Measurements from ENCODE around the gene NT5C3A. TPM values are rescaled to one million over a fixed set of nuclear protein-coding genes. Genes with fewer than 3 reads are reported as not detected.

NT5C3A gene
- 36.2 to 45.0 TPM (median 41.4 TPM) in 5 replicates for total RNA-seq (2022; extraction: Qiagen RNA extraction; ENCODE audit: low read depth)

DNA sequence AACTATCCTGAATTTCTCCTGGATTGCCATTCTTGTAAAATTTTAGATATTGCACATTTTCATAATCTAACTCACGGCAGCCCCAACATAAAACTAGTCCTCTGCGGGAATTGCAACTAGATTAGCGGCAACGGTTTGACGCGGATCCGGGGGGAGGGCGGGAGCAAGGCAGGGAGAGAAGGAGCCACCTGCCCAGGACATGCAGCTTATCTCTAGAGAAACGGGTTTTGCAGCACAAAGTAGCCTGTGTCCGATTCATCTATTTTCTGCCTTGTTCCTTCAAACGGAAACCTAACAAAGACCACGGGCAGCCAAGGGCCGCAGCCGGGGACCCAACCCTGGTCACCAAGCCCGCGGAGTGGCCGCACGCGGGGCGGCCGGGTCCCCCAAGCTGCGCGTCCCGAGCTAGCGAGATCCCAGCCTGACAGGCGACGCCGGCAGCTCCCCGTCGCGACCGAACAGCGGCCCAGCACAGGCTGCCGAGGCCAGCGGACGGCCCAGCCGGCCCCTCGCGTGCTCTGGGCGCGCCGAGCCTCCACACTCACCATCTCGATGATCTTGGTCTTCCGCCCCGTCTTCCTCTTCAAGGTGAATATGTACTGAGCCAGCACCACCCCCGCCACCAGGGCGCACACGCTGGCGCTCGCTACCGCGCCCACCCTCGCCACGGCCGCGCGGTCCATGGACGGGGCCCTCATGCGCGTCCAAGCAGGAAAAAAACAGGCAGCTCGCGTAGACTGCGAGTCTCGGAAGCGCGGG, at the start of gene NT5C3A:
TSS of gene NT5C3A (minus strand) at position 754 of the 759 bp plus-strand sequence. CDS start at position 683, 71 bp downstream.

DNA sequence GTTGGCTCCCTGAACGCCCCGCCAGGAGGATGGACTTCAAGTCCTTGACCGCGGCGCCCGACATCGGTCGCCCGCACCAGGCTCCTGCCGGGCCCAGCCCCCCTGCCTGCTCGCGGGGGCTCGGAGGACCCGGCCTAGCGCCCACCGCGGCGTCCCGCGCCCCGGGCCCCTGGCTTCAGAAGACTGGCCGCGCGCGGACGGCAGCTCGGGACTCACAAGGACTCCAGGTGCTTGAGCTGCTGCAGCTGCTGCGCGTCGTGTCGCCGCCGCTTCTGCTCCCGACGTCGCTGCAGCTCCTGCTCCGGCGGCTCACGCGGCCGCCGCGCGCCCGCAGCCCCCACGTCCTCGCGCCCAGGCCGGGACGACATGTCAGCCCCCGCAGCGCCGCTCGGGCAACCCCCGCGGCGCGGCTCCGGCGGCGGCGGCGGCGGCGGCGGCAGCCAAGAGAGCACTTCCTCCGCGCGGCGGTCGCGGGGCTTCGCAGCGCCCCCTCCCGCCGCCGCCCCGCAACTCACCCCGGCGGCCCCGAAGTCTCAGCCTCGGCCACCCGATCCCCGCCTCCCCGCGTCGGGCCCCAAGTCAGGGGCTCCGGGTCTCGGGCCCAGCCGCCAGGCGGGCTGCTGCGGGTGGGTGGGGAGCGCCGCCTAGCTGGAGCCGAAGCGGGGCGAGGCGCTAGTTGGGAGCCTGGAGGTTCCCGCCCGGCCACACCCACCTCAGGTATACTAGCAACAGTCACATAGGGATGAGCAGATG, 46.6 kb upstream of the NT5C3A start, which contains the start of gene RP9:
TSS of gene RP9 (minus strand) at position 400 of the 753 bp plus-strand sequence. CDS start at position 368, 32 bp downstream.

Other genes starting within 250 kb of the NT5C3A start
- gene KBTBD2, start 171.0 kb downstream of the NT5C3A start, total RNA-seq (2022; extraction: Qiagen RNA extraction; ENCODE audit: low read depth) = 25.2 to 29.7 TPM (median 27.5 TPM) in 5 replicates
- gene FKBP9, start 105.3 kb downstream of the NT5C3A start, total RNA-seq (2022; extraction: Qiagen RNA extraction; ENCODE audit: low read depth) = 76.3 to 121 TPM (median 93.5 TPM) in 5 replicates
- gene RP9, start 46.6 kb upstream of the NT5C3A start, total RNA-seq (2022; extraction: Qiagen RNA extraction; ENCODE audit: low read depth) = 29.3 to 36.1 TPM (median 34.0 TPM) in 5 replicates
- gene BBS9, start 66.8 kb upstream of the NT5C3A start, total RNA-seq (2022; extraction: Qiagen RNA extraction; ENCODE audit: low read depth) = 3.1 to 4.2 TPM (median 3.5 TPM) in 5 replicates

All from A549 treated with DMSO at 1 μM for 4 hours (cell line).